Limb (tissue), 2 donors: ENCODE results near the gene VRK1.

ENCODE experiments used
- DNase-seq, 2 donors: peaks; one replicate each; pipeline ENCODE4 v3.0.0-alpha.2; 2016; ENCODE audit errors: extremely low spot score in 2 of 2

VRK1 gene

GRCh38 chr14:96920820-96921219 lies 123.6 kb downstream of the VRK1 start:
- DNase-seq: no peak

- DNase-seq: no peak
Observed at GRCh38 chr14:96922986-96923385, 125.8 kb downstream of the VRK1 start.

- no peak for DNase-seq
Observed at GRCh38 chr14:96925422-96925821, 128.2 kb downstream of the VRK1 start.

GRCh38 chr14:96926001-96926400 lies 128.8 kb downstream of the VRK1 start:
- DNase-seq: no peak

GRCh38 chr14:96928779-96929380 lies 131.7 kb downstream of the VRK1 start:
- no peak for DNase-seq

- DNase-seq: no peak
Observed at GRCh38 chr14:96929950-96930349, 132.8 kb downstream of the VRK1 start.

GRCh38 chr14:96930526-96930925 lies 133.3 kb downstream of the VRK1 start:
- no peak for DNase-seq
